Peyer's patch (tissue), 4 donors: ENCODE results near the gene RTTN.

ENCODE experiments used
- POLR2A ChIP-seq, 2 donors: fragments of 450-650 bp; IDR thresholded peaks; one replicate each; pipeline ENCODE4 v1.5.1; 2017; ENCODE audit warnings: antibody characterized with exemption in 2 of 2, mild to moderate bottlenecking in 2 of 2, moderate library complexity in 2 of 2
- TF ChIP-seq, protein P1 (sequence below), 6 experiments: fragments of 450-650 bp in 4 of 6; fragments of 200-600 bp in 2 of 6; sonication (generic) in 1 of 6; IDR thresholded peaks; one replicate each; pipeline ENCODE4 v1.5.1; 2017 to 2019; ENCODE audit warnings: antibody characterized with exemption in 6 of 6, mild to moderate bottlenecking in 3 of 6, moderate library complexity in 1 of 6

- TF ChIP-seq, protein P1, sequence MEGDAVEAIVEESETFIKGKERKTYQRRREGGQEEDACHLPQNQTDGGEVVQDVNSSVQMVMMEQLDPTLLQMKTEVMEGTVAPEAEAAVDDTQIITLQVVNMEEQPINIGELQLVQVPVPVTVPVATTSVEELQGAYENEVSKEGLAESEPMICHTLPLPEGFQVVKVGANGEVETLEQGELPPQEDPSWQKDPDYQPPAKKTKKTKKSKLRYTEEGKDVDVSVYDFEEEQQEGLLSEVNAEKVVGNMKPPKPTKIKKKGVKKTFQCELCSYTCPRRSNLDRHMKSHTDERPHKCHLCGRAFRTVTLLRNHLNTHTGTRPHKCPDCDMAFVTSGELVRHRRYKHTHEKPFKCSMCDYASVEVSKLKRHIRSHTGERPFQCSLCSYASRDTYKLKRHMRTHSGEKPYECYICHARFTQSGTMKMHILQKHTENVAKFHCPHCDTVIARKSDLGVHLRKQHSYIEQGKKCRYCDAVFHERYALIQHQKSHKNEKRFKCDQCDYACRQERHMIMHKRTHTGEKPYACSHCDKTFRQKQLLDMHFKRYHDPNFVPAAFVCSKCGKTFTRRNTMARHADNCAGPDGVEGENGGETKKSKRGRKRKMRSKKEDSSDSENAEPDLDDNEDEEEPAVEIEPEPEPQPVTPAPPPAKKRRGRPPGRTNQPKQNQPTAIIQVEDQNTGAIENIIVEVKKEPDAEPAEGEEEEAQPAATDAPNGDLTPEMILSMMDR (IDR thresholded peaks at IDR 0.05): no peak
- TF ChIP-seq POLR2A (IDR thresholded peaks at IDR 0.05): no peak
Measured at GRCh38 chr18:70228536-70228935, 23.0 kb upstream of the RTTN start.
